ENCODE measurements around the gene CCNF. TPM values are rescaled to one million over a fixed set of nuclear protein-coding genes. Genes with fewer than 3 reads are reported as not detected.

Gene CCNF
- total and polyA plus RNA-seq, 12 donors: 0.71 to 5.4 (median 2.2) TPM

DNA sequence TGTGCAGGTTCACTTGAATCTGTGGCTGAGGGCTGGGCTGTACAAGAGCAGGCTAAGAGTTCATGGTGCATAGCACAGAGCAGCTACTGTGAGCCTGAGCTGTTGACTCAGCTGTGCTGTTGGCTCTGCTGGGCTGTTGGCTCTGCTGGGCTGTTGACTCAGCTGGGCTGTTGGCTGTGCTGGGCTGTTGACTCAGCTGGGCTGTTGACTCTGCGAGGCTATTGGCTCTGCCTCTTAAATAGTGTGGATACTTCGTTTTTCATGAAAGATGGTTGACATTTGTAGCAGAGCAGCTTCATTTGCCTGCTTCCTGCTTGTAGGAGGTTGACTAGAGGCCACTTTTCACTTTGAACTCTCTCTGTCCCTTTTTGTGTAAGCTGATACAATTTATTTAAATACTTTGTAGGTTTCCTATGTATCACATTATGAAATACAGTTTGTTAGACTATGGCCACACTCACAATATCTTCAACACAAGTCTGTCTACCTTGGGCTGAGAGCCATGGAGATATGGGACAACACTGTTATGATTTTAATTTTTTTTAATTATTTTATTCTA, 40.3 kb upstream of the CCNF start:
- Histone ChIP-seq H3K4me3 (no peak overlapping the region), H3K4me1 (replicated peaks in 1 of 2) (no peaks in the 10 kb centered on the region), H3K27ac (no peak overlapping the region), H3K27me3 (no peaks in the 10 kb centered on the region), H3K9me3 (replicated peaks in 1 of 3) (no peaks in the 10 kb centered on the region), H3K36me3 (replicated peaks in 1 of 2) (no peaks in the 10 kb centered on the region)
- intact Hi-C loops (cut with DNase I): no loop called here
- DNase-seq: no peak
- 0 to 37% (median 28%) methylated on average over 1 to 2 of the region's 2 CpGs for WGBS, 4 donors
- TF ChIP-seq POLR2A (IDR thresholded peaks at IDR 0.05): no peak
- no peak for TF ChIP-seq CTCF (IDR thresholded peaks at IDR 0.05)

GRCh38 chr16:2392025-2392424, 37.2 kb upstream of the CCNF start:
- TF ChIP-seq CTCF (IDR thresholded peaks at IDR 0.05) (no peak), POLR2A (IDR thresholded peaks at IDR 0.05) (no peak)
- no peaks in the 10 kb centered on the region for H3K36me3 ChIP-seq (replicated peaks in 1 of 2)
- no peaks in the 10 kb centered on the region for H3K4me1 ChIP-seq (replicated peaks in 1 of 2)
- no peak for DNase-seq
- no peaks in the 10 kb centered on the region for H3K9me3 ChIP-seq (replicated peaks in 1 of 3)
- no peak overlapping the region for H3K27ac ChIP-seq
- intact Hi-C loops (cut with DNase I): no loop called here
- H3K27me3 ChIP-seq: no peaks in the 10 kb centered on the region
- no peak overlapping the region for H3K4me3 ChIP-seq

- intact Hi-C loops (cut with DNase I): no loop called here
- no peak for DNase-seq
- Histone ChIP-seq H3K9me3 (replicated peaks in 1 of 3) (no peaks in the 10 kb centered on the region), H3K36me3 (replicated peaks in 1 of 2) (no peaks in the 10 kb centered on the region), H3K4me1 (replicated peaks in 1 of 2) (no peaks in the 10 kb centered on the region), H3K27ac (no peak overlapping the region), H3K27me3 (no peaks in the 10 kb centered on the region), H3K4me3 (no peak overlapping the region)
- 77 to 87% (median 83%) methylated on average over 5 of the region's 5 CpGs for WGBS, 4 donors
- TF ChIP-seq POLR2A (IDR thresholded peaks at IDR 0.05) (no peak), CTCF (IDR thresholded peaks at IDR 0.05) (no peak)
Observed at GRCh38 chr16:2398520-2398919, 30.7 kb upstream of the CCNF start.

GRCh38 chr16:2404099-2404498, 25.1 kb upstream of the CCNF start:
- Histone ChIP-seq H3K36me3 (replicated peaks in 1 of 2) (no peaks in the 10 kb centered on the region), H3K27ac (no peak overlapping the region), H3K4me3 (no peak overlapping the region), H3K4me1 (replicated peaks in 1 of 2) (no peaks in the 10 kb centered on the region), H3K9me3 (replicated peaks in 1 of 3) (no peaks in the 10 kb centered on the region), H3K27me3 (no peaks in the 10 kb centered on the region)
- WGBS, 4 donors: 52 to 64% (median 63%) methylated on average over 4 of the region's 4 CpGs
- no peak for DNase-seq
- TF ChIP-seq CTCF (IDR thresholded peaks at IDR 0.05) (no peak), POLR2A (IDR thresholded peaks at IDR 0.05) (no peak)
- intact Hi-C loops (cut with DNase I): no loop called here
